Sigmoid colon (tissue), 3 donors: ENCODE results near the gene DDIT4.

Experiments
- CTCF ChIP-seq, 4 experiments: fragments of 450-650 bp in 3 of 4; fragments of 200-600 bp in 1 of 4; IDR thresholded peaks; one replicate each; pipeline ENCODE4 v1.5.1; 2016 to 2019; ENCODE audit warnings: antibody characterized with exemption in 4 of 4, mild to moderate bottlenecking in 3 of 4, moderate library complexity in 2 of 4
- POLR2A ChIP-seq, 2 donors: fragments of 450-650 bp; IDR thresholded peaks; one replicate each; pipeline ENCODE4 v1.6.1; 2016; ENCODE audit warnings: antibody characterized with exemption in 2 of 2, mild to moderate bottlenecking in 2 of 2, moderate library complexity in 2 of 2

DNA sequence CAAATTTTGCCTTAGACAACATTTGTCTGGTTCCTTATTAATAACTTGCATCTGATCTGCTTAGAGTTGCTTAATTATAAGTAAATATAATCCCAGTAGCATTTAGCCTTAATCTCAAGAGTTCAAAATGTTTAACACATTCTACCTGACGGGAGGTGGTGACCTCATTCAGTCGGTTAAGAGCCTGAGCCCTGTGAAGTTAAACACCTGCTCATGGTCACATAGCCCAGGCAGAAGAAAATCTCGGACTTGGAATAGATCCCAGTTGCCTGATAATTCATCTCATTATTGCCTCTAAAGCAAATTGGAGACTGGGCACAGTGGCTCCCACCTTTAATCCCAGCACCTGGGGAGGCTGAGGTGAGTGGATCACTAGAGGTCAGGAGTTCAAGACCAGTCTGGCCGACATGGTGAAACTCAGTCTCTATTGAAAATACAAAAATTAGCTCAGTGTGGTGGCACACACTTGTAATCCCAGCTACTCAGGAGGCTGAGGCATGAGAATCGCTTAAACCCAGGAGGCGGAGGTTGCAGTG, 39.1 kb upstream of the DDIT4 start:
- no peak for TF ChIP-seq CTCF (IDR thresholded peaks at IDR 0.05)
- no peak for TF ChIP-seq POLR2A (IDR thresholded peaks at IDR 0.05)
